Measurements from ENCODE around the gene ENPP5.

DNA sequence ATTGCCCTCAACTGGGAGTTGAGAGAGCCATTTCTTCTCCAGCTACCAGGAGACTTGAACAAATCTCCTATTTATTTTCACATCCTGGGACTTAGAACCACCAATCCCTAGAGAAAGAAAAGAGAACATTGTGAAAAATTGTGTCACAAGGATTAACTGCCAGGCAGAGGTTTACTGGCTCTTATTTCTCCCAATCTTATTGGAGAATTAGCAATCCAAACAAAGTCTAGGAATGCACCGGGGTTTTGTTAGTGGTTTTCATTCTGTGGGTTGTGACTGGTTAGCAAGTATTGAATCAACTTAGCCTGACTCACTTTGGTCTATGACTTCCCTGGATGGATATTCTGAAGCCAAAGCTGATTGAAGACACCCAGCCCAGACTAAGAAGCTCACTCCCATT, 21.2 kb upstream of the ENPP5 start:
- TF ChIP-seq, protein P1, sequence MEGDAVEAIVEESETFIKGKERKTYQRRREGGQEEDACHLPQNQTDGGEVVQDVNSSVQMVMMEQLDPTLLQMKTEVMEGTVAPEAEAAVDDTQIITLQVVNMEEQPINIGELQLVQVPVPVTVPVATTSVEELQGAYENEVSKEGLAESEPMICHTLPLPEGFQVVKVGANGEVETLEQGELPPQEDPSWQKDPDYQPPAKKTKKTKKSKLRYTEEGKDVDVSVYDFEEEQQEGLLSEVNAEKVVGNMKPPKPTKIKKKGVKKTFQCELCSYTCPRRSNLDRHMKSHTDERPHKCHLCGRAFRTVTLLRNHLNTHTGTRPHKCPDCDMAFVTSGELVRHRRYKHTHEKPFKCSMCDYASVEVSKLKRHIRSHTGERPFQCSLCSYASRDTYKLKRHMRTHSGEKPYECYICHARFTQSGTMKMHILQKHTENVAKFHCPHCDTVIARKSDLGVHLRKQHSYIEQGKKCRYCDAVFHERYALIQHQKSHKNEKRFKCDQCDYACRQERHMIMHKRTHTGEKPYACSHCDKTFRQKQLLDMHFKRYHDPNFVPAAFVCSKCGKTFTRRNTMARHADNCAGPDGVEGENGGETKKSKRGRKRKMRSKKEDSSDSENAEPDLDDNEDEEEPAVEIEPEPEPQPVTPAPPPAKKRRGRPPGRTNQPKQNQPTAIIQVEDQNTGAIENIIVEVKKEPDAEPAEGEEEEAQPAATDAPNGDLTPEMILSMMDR (IDR thresholded peaks at IDR 0.05; ENCODE audit: low read depth, low read length, missing input control): no peak
- TF ChIP-seq, protein P2, sequence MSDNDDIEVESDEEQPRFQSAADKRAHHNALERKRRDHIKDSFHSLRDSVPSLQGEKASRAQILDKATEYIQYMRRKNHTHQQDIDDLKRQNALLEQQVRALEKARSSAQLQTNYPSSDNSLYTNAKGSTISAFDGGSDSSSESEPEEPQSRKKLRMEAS (IDR thresholded peaks at IDR 0.05): no peak
- TF ChIP-seq YY1 (IDR thresholded peaks at IDR 0.05) (no peak), JUND (IDR thresholded peaks at IDR 0.05) (no peak), RAD21 (IDR thresholded peaks at IDR 0.05) (no peak), TAF1 (conservative IDR thresholded peaks at IDR 0.05) (no peak), SP1 (IDR thresholded peaks at IDR 0.05) (no peak)
- TF ChIP-seq, protein P3, sequence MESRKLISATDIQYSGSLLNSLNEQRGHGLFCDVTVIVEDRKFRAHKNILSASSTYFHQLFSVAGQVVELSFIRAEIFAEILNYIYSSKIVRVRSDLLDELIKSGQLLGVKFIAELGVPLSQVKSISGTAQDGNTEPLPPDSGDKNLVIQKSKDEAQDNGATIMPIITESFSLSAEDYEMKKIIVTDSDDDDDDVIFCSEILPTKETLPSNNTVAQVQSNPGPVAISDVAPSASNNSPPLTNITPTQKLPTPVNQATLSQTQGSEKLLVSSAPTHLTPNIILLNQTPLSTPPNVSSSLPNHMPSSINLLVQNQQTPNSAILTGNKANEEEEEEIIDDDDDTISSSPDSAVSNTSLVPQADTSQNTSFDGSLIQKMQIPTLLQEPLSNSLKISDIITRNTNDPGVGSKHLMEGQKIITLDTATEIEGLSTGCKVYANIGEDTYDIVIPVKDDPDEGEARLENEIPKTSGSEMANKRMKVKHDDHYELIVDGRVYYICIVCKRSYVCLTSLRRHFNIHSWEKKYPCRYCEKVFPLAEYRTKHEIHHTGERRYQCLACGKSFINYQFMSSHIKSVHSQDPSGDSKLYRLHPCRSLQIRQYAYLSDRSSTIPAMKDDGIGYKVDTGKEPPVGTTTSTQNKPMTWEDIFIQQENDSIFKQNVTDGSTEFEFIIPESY (IDR thresholded peaks at IDR 0.05): no peak
- TF ChIP-seq, protein P4, sequence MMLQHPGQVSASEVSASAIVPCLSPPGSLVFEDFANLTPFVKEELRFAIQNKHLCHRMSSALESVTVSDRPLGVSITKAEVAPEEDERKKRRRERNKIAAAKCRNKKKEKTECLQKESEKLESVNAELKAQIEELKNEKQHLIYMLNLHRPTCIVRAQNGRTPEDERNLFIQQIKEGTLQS (IDR thresholded peaks at IDR 0.05): no peak
- TF ChIP-seq, protein P5, sequence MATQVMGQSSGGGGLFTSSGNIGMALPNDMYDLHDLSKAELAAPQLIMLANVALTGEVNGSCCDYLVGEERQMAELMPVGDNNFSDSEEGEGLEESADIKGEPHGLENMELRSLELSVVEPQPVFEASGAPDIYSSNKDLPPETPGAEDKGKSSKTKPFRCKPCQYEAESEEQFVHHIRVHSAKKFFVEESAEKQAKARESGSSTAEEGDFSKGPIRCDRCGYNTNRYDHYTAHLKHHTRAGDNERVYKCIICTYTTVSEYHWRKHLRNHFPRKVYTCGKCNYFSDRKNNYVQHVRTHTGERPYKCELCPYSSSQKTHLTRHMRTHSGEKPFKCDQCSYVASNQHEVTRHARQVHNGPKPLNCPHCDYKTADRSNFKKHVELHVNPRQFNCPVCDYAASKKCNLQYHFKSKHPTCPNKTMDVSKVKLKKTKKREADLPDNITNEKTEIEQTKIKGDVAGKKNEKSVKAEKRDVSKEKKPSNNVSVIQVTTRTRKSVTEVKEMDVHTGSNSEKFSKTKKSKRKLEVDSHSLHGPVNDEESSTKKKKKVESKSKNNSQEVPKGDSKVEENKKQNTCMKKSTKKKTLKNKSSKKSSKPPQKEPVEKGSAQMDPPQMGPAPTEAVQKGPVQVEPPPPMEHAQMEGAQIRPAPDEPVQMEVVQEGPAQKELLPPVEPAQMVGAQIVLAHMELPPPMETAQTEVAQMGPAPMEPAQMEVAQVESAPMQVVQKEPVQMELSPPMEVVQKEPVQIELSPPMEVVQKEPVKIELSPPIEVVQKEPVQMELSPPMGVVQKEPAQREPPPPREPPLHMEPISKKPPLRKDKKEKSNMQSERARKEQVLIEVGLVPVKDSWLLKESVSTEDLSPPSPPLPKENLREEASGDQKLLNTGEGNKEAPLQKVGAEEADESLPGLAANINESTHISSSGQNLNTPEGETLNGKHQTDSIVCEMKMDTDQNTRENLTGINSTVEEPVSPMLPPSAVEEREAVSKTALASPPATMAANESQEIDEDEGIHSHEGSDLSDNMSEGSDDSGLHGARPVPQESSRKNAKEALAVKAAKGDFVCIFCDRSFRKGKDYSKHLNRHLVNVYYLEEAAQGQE (IDR thresholded peaks at IDR 0.05): no peak
